A549 (cell line): ENCODE data around the gene PPME1.

Source experiments
- CTCF ChIP-seq: fragments of >200 bp; sonication (Bioruptor Twin); formaldehyde crosslinking; IDR thresholded peaks from 3 replicates; pipeline ENCODE4 v1.5.1; 2016
- HDAC2 ChIP-seq: fragments of 200-600 bp; sonication (generic); IDR thresholded peaks from 2 replicates; pipeline ENCODE4 v1.6.1; 2016
- JUNB ChIP-seq: fragments of >200 bp; sonication (Bioruptor Twin); formaldehyde crosslinking; IDR thresholded peaks from 2 replicates; pipeline ENCODE4 v1.6.1; 2016
- KDM1A ChIP-seq: fragments of 200-600 bp; sonication (generic); IDR thresholded peaks from 2 replicates; pipeline ENCODE4 v1.6.1; 2016; ENCODE audit warnings: low read depth, mild to moderate bottlenecking
- MAFK ChIP-seq: fragments of 450-650 bp; IDR thresholded peaks from 2 replicates; pipeline ENCODE4 v1.6.1; 2014; ENCODE audit not compliant: partially characterized antibody
- MAX ChIP-seq: IDR thresholded peaks from 2 replicates; pipeline ENCODE4 v1.6.1; 2012
- POLR2A ChIP-seq: IDR thresholded peaks from 2 replicates; pipeline ENCODE4 v1.6.1; 2012; ENCODE audit warnings: mild to moderate bottlenecking, low read length
- POLR2AphosphoS2 ChIP-seq: conservative IDR thresholded peaks from 2 replicates; pipeline ENCODE4 v1.6.1; 2012; ENCODE audit warnings: low read length, improper control_type of control experiment, inconsistent platforms
- SREBF2 ChIP-seq: fragments of 450-650 bp; IDR thresholded peaks from 2 replicates; pipeline ENCODE4 v1.6.1; 2014; ENCODE audit warnings: mild to moderate bottlenecking, moderate library complexity

DNA sequence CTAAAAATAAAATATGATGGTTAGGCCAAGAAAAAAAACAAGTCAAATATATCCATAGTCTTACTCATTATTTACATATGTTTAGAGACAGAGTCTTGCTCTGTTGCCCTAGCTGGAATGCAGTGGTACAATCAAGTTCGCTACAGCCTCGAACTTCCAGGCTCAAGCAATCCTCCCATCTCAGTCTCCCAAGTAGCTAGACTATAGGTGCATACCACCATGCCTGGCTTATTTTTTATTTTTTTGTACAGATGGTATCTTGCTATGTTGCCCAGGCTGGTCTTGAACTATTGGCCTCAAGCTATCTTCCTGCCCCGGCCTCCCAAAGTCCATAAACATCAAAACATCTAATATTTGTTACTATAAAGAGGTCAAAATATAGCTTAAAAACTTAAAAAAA lies 36.4 kb upstream of the PPME1 start:
- TF ChIP-seq POLR2AphosphoS2 (no peak), SREBF2 (no peak), CTCF (no peak), POLR2A (no peak), JUNB (no peak), KDM1A (no peak), MAX (no peak), HDAC2 (no peak), MAFK (no peak)
